SK-N-SH treated with all-trans-retinoic acid at 6 μM for 48 hours (cell line): Measurements from ENCODE around the gene PIGZ.

Source experiments
- ARNTL ChIP-seq: fragments of 450-650 bp; formaldehyde crosslinking; IDR thresholded peaks from 2 replicates; pipeline ENCODE4 v1.5.0; 2020; ENCODE audit warnings: low read depth, mild to moderate bottlenecking, moderate library complexity, borderline replicate concordance
- GLIS3 ChIP-seq: fragments of 250-450 bp; sonication (Bioruptor Pico); IDR thresholded peaks from 2 replicates; pipeline ENCODE4 v1.5.0; 2020; ENCODE audit warnings: mild to moderate bottlenecking, moderate library complexity
- ISL1 ChIP-seq: fragments of 250-450 bp; sonication (Bioruptor Pico); IDR thresholded peaks from 2 replicates; pipeline ENCODE4 v2.1.2; 2022; ENCODE audit warnings: mild to moderate bottlenecking, moderate library complexity
- PPARA ChIP-seq: fragments of 250-450 bp; sonication (Bioruptor Pico); IDR thresholded peaks from 2 replicates; pipeline ENCODE4 v1.5.0; 2020; ENCODE audit warnings: mild to moderate bottlenecking, borderline replicate concordance
- SNAI2 ChIP-seq: fragments of 250-450 bp; sonication (Bioruptor Pico); IDR thresholded peaks from 2 replicates; pipeline ENCODE4 v1.5.0; 2020; ENCODE audit warnings: mild to moderate bottlenecking, moderate library complexity
- ZC3H10 ChIP-seq: fragments of 250-450 bp; sonication (Bioruptor Pico); IDR thresholded peaks from 2 replicates; pipeline ENCODE4 v1.5.1; 2021; ENCODE audit warnings: mild to moderate bottlenecking, moderate library complexity
- ZFP3 ChIP-seq: fragments of 250-450 bp; sonication (Bioruptor Pico); IDR thresholded peaks from 2 replicates; pipeline ENCODE4 v1.5.0; 2020; ENCODE audit warnings: mild to moderate bottlenecking, moderate library complexity
- ZFP30 ChIP-seq: fragments of 450-650 bp; formaldehyde crosslinking; IDR thresholded peaks from 2 replicates; pipeline ENCODE4 v1.5.0; 2022; ENCODE audit warnings: mild to moderate bottlenecking, moderate library complexity
- TF ChIP-seq, protein P1 (sequence below): fragments of 250-450 bp; sonication (Bioruptor Pico); IDR thresholded peaks from 2 replicates; pipeline ENCODE4 v1.5.1; 2020; ENCODE audit warnings: low read depth, mild to moderate bottlenecking, moderate library complexity
- TF ChIP-seq, protein P2 (sequence below): fragments of 250-450 bp; sonication (Bioruptor Pico); IDR thresholded peaks from 2 replicates; pipeline ENCODE4 v1.8.0; 2020; ENCODE audit warnings: mild to moderate bottlenecking, moderate library complexity, borderline replicate concordance

DNA sequence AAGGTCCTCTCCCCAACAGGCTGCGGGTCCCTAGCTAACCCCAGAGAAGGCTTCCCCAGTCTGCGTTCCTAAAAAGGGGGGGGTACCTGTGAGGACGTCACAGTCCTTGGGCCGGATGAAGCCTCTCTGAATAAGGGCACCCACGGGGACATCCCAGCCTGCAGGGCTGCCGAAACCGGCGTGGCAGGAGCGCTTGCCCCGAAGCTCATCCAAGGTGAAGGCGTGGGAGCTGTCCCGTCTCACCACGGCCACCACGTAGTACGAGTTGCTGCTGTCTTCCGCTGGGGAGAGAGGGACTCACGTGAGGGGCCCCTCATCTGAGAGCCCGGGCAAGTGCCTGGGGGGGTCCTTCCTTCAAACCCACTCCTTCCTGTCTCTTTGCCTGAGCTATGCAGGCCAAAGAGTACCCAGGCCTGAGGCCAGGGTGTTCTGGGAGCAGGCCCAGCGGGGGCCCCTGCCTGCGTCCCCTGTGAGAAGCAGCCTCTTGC, 40.9 kb upstream of the PIGZ start:
- no peak for TF ChIP-seq ISL1 (CRISPR knock-in tag)
- TF ChIP-seq ARNTL (CRISPR knock-in tag), result no peak
- TF ChIP-seq, protein P1, sequence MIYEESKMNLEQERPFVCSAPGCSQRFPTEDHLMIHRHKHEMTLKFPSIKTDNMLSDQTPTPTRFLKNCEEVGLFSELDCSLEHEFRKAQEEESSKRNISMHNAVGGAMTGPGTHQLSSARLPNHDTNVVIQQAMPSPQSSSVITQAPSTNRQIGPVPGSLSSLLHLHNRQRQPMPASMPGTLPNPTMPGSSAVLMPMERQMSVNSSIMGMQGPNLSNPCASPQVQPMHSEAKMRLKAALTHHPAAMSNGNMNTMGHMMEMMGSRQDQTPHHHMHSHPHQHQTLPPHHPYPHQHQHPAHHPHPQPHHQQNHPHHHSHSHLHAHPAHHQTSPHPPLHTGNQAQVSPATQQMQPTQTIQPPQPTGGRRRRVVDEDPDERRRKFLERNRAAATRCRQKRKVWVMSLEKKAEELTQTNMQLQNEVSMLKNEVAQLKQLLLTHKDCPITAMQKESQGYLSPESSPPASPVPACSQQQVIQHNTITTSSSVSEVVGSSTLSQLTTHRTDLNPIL (CRISPR knock-in tag), result no peak
- no peak for TF ChIP-seq SNAI2 (CRISPR knock-in tag)
- TF ChIP-seq ZC3H10, result no peak
- TF ChIP-seq ZFP30 (CRISPR knock-in tag), result no peak
- TF ChIP-seq, protein P2, sequence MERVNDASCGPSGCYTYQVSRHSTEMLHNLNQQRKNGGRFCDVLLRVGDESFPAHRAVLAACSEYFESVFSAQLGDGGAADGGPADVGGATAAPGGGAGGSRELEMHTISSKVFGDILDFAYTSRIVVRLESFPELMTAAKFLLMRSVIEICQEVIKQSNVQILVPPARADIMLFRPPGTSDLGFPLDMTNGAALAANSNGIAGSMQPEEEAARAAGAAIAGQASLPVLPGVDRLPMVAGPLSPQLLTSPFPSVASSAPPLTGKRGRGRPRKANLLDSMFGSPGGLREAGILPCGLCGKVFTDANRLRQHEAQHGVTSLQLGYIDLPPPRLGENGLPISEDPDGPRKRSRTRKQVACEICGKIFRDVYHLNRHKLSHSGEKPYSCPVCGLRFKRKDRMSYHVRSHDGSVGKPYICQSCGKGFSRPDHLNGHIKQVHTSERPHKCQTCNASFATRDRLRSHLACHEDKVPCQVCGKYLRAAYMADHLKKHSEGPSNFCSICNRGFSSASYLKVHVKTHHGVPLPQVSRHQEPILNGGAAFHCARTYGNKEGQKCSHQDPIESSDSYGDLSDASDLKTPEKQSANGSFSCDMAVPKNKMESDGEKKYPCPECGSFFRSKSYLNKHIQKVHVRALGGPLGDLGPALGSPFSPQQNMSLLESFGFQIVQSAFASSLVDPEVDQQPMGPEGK (CRISPR knock-in tag), result no peak
- TF ChIP-seq ZFP3 (CRISPR knock-in tag), result no peak
- no peak for TF ChIP-seq PPARA (CRISPR knock-in tag)
- TF ChIP-seq GLIS3 (CRISPR knock-in tag), result no peak
